Psoas muscle (tissue), 8 donors: ENCODE results near the gene HTR1A. TPM values are rescaled to one million over a fixed set of nuclear protein-coding genes. Genes with fewer than 3 reads are reported as not detected.

Experiments
- ATAC-seq, 4 donors: fragments of 200-7000 bp; cut with Tn5 transposase; one replicate each; pipeline ENCODE4 v1.9.1; 2020; ENCODE audit warnings: moderate library complexity in 3 of 4, mild to moderate bottlenecking in 2 of 4
- DNase-seq, 2 donors: peaks; one replicate each; pipeline ENCODE4 v3.0.0-alpha.2; 2020
- H3K27ac ChIP-seq: fragments of 200-600 bp; one replicate; pipeline ENCODE4 v1.8.0; 2022
- H3K27me3 ChIP-seq, 3 donors: fragments of 200-600 bp in 1 of 3; one replicate each; pipeline versions ENCODE4 v1.6.1 to v1.8.0; 2013 to 2022; ENCODE audit warnings: low read length in 2 of 3, mild to moderate bottlenecking in 2 of 3, moderate library complexity in 1 of 3; ENCODE audit not compliant: insufficient read depth in 3 of 3
- H3K36me3 ChIP-seq, 2 donors: fragments of 200-600 bp in 1 of 2; one replicate each; pipeline versions ENCODE4 v1.6.1 to v1.8.0; 2013 to 2022; ENCODE audit warnings: low read depth in 1 of 2, mild to moderate bottlenecking in 1 of 2, moderate library complexity in 1 of 2; ENCODE audit not compliant: insufficient read depth in 1 of 2
- H3K4me1 ChIP-seq: fragments of 200-600 bp; one replicate; pipeline ENCODE4 v1.8.0; 2022
- H3K4me3 ChIP-seq: fragments of 200-600 bp; one replicate; pipeline ENCODE4 v1.8.0; 2022; ENCODE audit warnings: mild to moderate bottlenecking
- H3K9me3 ChIP-seq: fragments of 200-600 bp; one replicate; pipeline ENCODE4 v1.8.0; 2022
- WGBS, 3 donors: extraction: QIAGEN DNeasy Blood & Tissue Kit; methylation state at CpG; one replicate each; pipeline versions ENCODE4 v1.1.6 to v1.1.7; 2013; 5-methylcytosine and 5-hydroxymethylcytosine counted together
- intact Hi-C, 2 donors: fragments of 100-400 bp; cut with DNase I; formaldehyde crosslinking; loops; one replicate each; pipeline versions ENCODE4 v1.11.0 to v1.14.2; 2022
- polyA plus RNA-seq, 3 donors: library from polyadenylated mRNA; stranded (reverse); fragments of 200-250 nt; gene quantifications; one replicate each; pipeline ENCODE4 v1.2.3, GENCODE V29; 2013
- total RNA-seq, 4 donors: library from RNA; stranded (reverse); fragmentation: NEBNext Ultra II Directional in 2 of 4; extraction: Animal tissue kit (Norgen Biotek cat#: 25700) in 2 of 4; gene quantifications; one replicate each; pipeline versions ENCODE4 v1.2.1 to v1.2.4, GENCODE V29; 2021 to 2023
- TF ChIP-seq, protein P1 (sequence below): fragments of 200-600 bp; IDR thresholded peaks from one replicate; pipeline ENCODE4 v1.8.0; 2022; ENCODE audit warnings: antibody characterized with exemption
- donor health status: healthy with polysubstance abuse.
- donor health status: DM: no; HTN: no; CAD: no; lungs with moderate emphysema.
- donor health status: Bipolar disorder and iron deficiency.
- donor health status: healthy.
- donor health status: DM: yes; HTN: yes; CAD: no.
- donor health status: DM: no; HTN: no; CAD: no.
- donor health status: DM: no; HTN: no; CAD: no.
- donor health status: DM: yes; HTN: yes; CAD: no.

Gene HTR1A
- total and polyA plus RNA-seq, 7 donors = not detected

- 81 to 88% (median 84%) methylated on average over 3 of the region's 3 CpGs for WGBS, 3 donors
- Histone ChIP-seq H3K27me3 (peaks cover 0 to 4% (median 0%) of the 10 kb centered on the region in 3 donors), H3K27ac (no peak overlapping the region), H3K36me3 (no peaks in the 10 kb centered on the region), H3K4me1 (no peaks in the 10 kb centered on the region), H3K9me3 (no peaks in the 10 kb centered on the region), H3K4me3 (no peak overlapping the region)
- TF ChIP-seq, protein P1, sequence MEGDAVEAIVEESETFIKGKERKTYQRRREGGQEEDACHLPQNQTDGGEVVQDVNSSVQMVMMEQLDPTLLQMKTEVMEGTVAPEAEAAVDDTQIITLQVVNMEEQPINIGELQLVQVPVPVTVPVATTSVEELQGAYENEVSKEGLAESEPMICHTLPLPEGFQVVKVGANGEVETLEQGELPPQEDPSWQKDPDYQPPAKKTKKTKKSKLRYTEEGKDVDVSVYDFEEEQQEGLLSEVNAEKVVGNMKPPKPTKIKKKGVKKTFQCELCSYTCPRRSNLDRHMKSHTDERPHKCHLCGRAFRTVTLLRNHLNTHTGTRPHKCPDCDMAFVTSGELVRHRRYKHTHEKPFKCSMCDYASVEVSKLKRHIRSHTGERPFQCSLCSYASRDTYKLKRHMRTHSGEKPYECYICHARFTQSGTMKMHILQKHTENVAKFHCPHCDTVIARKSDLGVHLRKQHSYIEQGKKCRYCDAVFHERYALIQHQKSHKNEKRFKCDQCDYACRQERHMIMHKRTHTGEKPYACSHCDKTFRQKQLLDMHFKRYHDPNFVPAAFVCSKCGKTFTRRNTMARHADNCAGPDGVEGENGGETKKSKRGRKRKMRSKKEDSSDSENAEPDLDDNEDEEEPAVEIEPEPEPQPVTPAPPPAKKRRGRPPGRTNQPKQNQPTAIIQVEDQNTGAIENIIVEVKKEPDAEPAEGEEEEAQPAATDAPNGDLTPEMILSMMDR = no peak
- DNase-seq = no peak
- intact Hi-C loops = no loop called here
- ATAC-seq = no peak
Measured at GRCh38 chr5:63953217-63953616, 9.0 kb downstream of the HTR1A start.

- Histone ChIP-seq H3K4me3 (no peak overlapping the region), H3K36me3 (no peaks in the 10 kb centered on the region), H3K9me3 (no peaks in the 10 kb centered on the region), H3K27me3 (no peaks in the 10 kb centered on the region), H3K4me1 (no peaks in the 10 kb centered on the region), H3K27ac (no peak overlapping the region)
- ATAC-seq (no peak), DNase-seq (no peak)
- intact Hi-C loops = no loop called here
- WGBS, 3 donors = 92 to 95% (median 94%) methylated on average over 1 of the region's 1 CpG
- TF ChIP-seq, protein P1 = no peak
Measured at GRCh38 chr5:63935103-63935502, 27.1 kb downstream of the HTR1A start.

DNA sequence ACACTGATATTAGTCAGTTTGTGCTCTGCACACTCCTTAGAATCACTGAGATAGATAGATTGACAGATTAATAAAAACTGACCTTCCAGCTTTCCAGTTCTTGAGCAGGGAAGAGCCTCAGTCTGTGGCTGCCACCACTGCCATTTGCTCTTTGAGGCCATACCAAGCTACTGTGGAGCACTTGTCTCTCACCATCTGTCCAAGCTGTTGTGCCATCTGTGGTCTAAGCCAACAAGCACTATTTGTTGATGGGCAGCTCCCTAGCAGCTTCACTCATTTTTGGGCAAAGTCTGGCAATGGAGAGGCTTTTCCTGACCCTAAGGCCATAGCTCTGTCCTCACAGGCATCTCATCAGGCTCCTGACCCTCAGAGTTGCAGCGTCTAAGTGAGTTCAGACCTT, 30.4 kb downstream of the HTR1A start:
- Histone ChIP-seq H3K27ac (no peak overlapping the region), H3K27me3 (no peaks in the 10 kb centered on the region), H3K4me3 (no peak overlapping the region), H3K9me3 (no peaks in the 10 kb centered on the region), H3K4me1 (no peaks in the 10 kb centered on the region), H3K36me3 (no peaks in the 10 kb centered on the region)
- TF ChIP-seq, protein P1 = no peak
- intact Hi-C loops = no loop called here
- no peak for ATAC-seq
- 44 to 72% (median 71%) methylated on average over 1 of the region's 1 CpG for WGBS, 3 donors
- DNase-seq = no peak

GRCh38 chr5:63928451-63928850, 33.8 kb downstream of the HTR1A start:
- intact Hi-C loops = no loop called here
- H3K9me3 ChIP-seq = no peaks in the 10 kb centered on the region
- no peak overlapping the region for H3K4me3 ChIP-seq
- no peaks in the 10 kb centered on the region for H3K36me3 ChIP-seq
- H3K27ac ChIP-seq = no peak overlapping the region
- DNase-seq = no peak
- no peaks in the 10 kb centered on the region for H3K4me1 ChIP-seq
- WGBS, 3 donors = 61 to 76% (median 65%) methylated on average over 3 of the region's 3 CpGs
- ATAC-seq = no peak
- TF ChIP-seq, protein P1 = no peak
- no peaks in the 10 kb centered on the region for H3K27me3 ChIP-seq

GRCh38 chr5:63923914-63924313, 38.3 kb downstream of the HTR1A start:
- DNase-seq = no peak
- ATAC-seq = no peak
- TF ChIP-seq, protein P1 = no peak

More at GRCh38 chr5:63923914-63924313, 38.3 kb downstream of the HTR1A start:
- no peaks in the 10 kb centered on the region for H3K9me3 ChIP-seq
- no peak overlapping the region for H3K27ac ChIP-seq
- no peak overlapping the region for H3K4me3 ChIP-seq
- 61 to 68% (median 63%) methylated on average over 3 of the region's 3 CpGs for WGBS, 3 donors
- intact Hi-C loops = no loop called here
- no peaks in the 10 kb centered on the region for H3K27me3 ChIP-seq
- no peaks in the 10 kb centered on the region for H3K36me3 ChIP-seq
- H3K4me1 ChIP-seq = no peaks in the 10 kb centered on the region
